Neural progenitor cell (in vitro differentiated cells): Measurements from ENCODE around the gene CCDC89. TPM values are rescaled to one million over a fixed set of nuclear protein-coding genes. Genes with fewer than 3 reads are reported as not detected.

Experiments used
- DNase-seq: peaks from one replicate; pipeline ENCODE4 v3.0.0-alpha.2; 2016; ENCODE audit warnings: low spot score
- H2AFZ ChIP-seq: fragments of 200-600 bp; sonication (generic); replicated peaks from 2 replicates; pipeline ENCODE4 v1.6.1; 2016; ENCODE audit warnings: antibody characterized with exemption
- H3F3A ChIP-seq: fragments of 200-600 bp; sonication (generic); 2 replicates; pipeline ENCODE4 v1.6.1; 2016; ENCODE audit warnings: antibody characterized with exemption, low read depth
- H3K27ac ChIP-seq: fragments of 200-600 bp; sonication (generic); 2 replicates; pipeline ENCODE4 v1.5.1; 2016; ENCODE audit warnings: mild to moderate bottlenecking
- H3K27me3 ChIP-seq: fragments of 200-600 bp; sonication (generic); 2 replicates; pipeline ENCODE4 v1.6.1; 2016; ENCODE audit warnings: mild to moderate bottlenecking, moderate library complexity
- H3K36me3 ChIP-seq: fragments of 200-600 bp; sonication (generic); 2 replicates; pipeline ENCODE4 v1.5.1; 2016
- H3K4me1 ChIP-seq: fragments of 200-600 bp; sonication (generic); 2 replicates; pipeline ENCODE4 v1.6.1; 2016; ENCODE audit warnings: mixed run types
- H3K4me2 ChIP-seq: fragments of 200-600 bp; sonication (generic); 2 replicates; pipeline ENCODE4 v1.6.1; 2016
- H3K4me3 ChIP-seq: fragments of 200-600 bp; sonication (generic); 2 replicates; pipeline ENCODE4 v1.5.1; 2016
- H3K79me2 ChIP-seq: fragments of 200-600 bp; sonication (generic); 2 replicates; pipeline ENCODE4 v1.6.1; 2016; ENCODE audit warnings: low read depth
- H3K9ac ChIP-seq: fragments of 200-600 bp; sonication (generic); 2 replicates; pipeline ENCODE4 v1.6.1; 2016
- H3K9me3 ChIP-seq: fragments of 200-600 bp; sonication (generic); 2 replicates; pipeline ENCODE4 v1.5.1; 2016; ENCODE audit warnings: low read depth
- H4K20me1 ChIP-seq: fragments of 200-600 bp; sonication (generic); 2 replicates; pipeline ENCODE4 v1.6.1; 2016; ENCODE audit warnings: low read depth
- H3K27ac Mint-ChIP-seq: 3 replicates; pipeline ENCODE4 v1.8.0; 2021; ENCODE audit warnings: mixed read lengths
- H3K27me3 Mint-ChIP-seq: 2 replicates; pipeline ENCODE4 v1.8.0; 2022; ENCODE audit warnings: low read depth, mild to moderate bottlenecking, inconsistent platforms, moderate library complexity, mixed read lengths; ENCODE audit not compliant: insufficient read depth
- H3K36me3 Mint-ChIP-seq: 3 replicates; pipeline ENCODE4 v1.8.0; 2021; ENCODE audit warnings: mixed read lengths
- H3K4me1 Mint-ChIP-seq: 3 replicates; pipeline ENCODE4 v1.8.0; 2021; ENCODE audit warnings: mixed read lengths
- H3K4me3 Mint-ChIP-seq: 3 replicates; pipeline ENCODE4 v1.8.0; 2021; ENCODE audit warnings: mild to moderate bottlenecking, moderate library complexity, mixed read lengths
- H3K9me3 Mint-ChIP-seq: 3 replicates; pipeline ENCODE4 v1.8.0; 2020; ENCODE audit warnings: mixed read lengths
- CTCF ChIP-seq: fragments of 200-600 bp; sonication (generic); IDR thresholded peaks from 2 replicates; pipeline ENCODE4 v1.5.1; 2017; ENCODE audit warnings: antibody characterized with exemption, mild to moderate bottlenecking
- EZH2 ChIP-seq: fragments of 200-600 bp; sonication (generic); IDR thresholded peaks from 2 replicates; pipeline ENCODE4 v1.6.1; 2017; ENCODE audit warnings: antibody characterized with exemption, mild to moderate bottlenecking, moderate library complexity
- EZH2phosphoT487 ChIP-seq: fragments of 200-600 bp; sonication (generic); IDR thresholded peaks from 2 replicates; pipeline ENCODE4 v1.6.1; 2017; ENCODE audit warnings: antibody characterized with exemption
- total RNA-seq: library from RNA; depleted of rRNA; stranded (reverse); fragments of >200 nt; gene quantifications from 2 replicates; pipeline ENCODE4 v1.2.3, GENCODE V29; 2015; ENCODE audit warnings: low replicate concordance

Gene CCDC89
- total RNA-seq, 1 donor from 2014 or later, result not detected

- Mint-ChIP-seq H3K4me3 (no peak overlapping the region), H3K36me3 (no peaks in the 10 kb centered on the region), H3K27ac (no peak overlapping the region), H3K9me3 (no peaks in the 10 kb centered on the region), H3K4me1 (no peaks in the 10 kb centered on the region), H3K27me3 (no peaks in the 10 kb centered on the region)
- DNase-seq, result peak; percentile 31
- TF ChIP-seq EZH2, result no peak
- no peak for TF ChIP-seq EZH2phosphoT487
- peak; percentile 63 for TF ChIP-seq CTCF
- Histone ChIP-seq H3K4me2 (no peak overlapping the region), H3K9me3 (no peaks in the 10 kb centered on the region), H3K27me3 (no peaks in the 10 kb centered on the region), H3K79me2 (no peaks in the 10 kb centered on the region), H4K20me1 (no peaks in the 10 kb centered on the region), H3K27ac (no peak overlapping the region), H3K36me3 (no peaks in the 10 kb centered on the region), H2AFZ (no peak overlapping the region), H3K4me1 (no peaks in the 10 kb centered on the region), H3K4me3 (no peak overlapping the region), H3F3A (no peaks in the 10 kb centered on the region), H3K9ac (no peak overlapping the region)
Observed at GRCh38 chr11:85694385-85694980, 8.5 kb upstream of the CCDC89 start.

GRCh38 chr11:85685125-85685819, 723 bp downstream of the CCDC89 start:
- H3K9ac ChIP-seq, result no peak overlapping the region
- H3K27me3 Mint-ChIP-seq, result no peaks in the 10 kb centered on the region
- H3K27ac Mint-ChIP-seq, result no peak overlapping the region

GRCh38 chr11:85682330-85683305, 3.4 kb downstream of the CCDC89 start:
- H3K4me1 ChIP-seq, result peaks cover 21% of the 10 kb centered on the region
- no peak overlapping the region for H3K4me3 ChIP-seq
- DNase-seq, result no peak
- Mint-ChIP-seq H3K27me3 (no peaks in the 10 kb centered on the region), H3K27ac (no peak overlapping the region), H3K36me3 (no peaks in the 10 kb centered on the region), H3K9me3 (no peaks in the 10 kb centered on the region), H3K4me1 (peaks cover 15% of the 10 kb centered on the region), H3K4me3 (no peak overlapping the region)
- no peaks in the 10 kb centered on the region for H4K20me1 ChIP-seq
- no peaks in the 10 kb centered on the region for H3K9me3 ChIP-seq
- H3F3A ChIP-seq, result no peaks in the 10 kb centered on the region
- TF ChIP-seq CTCF, result no peak
- TF ChIP-seq EZH2phosphoT487, result no peak
- no peak for TF ChIP-seq EZH2
- no peaks in the 10 kb centered on the region for H3K36me3 ChIP-seq
- H2AFZ ChIP-seq, result peak overlapping the region; percentile 26
- H3K27me3 ChIP-seq, result no peaks in the 10 kb centered on the region
- no peak overlapping the region for H3K4me2 ChIP-seq
- no peaks in the 10 kb centered on the region for H3K79me2 ChIP-seq
- H3K9ac ChIP-seq, result no peak overlapping the region
- H3K27ac ChIP-seq, result no peak overlapping the region

More at GRCh38 chr11:85685125-85685819, 723 bp downstream of the CCDC89 start:
- H4K20me1 ChIP-seq, result no peaks in the 10 kb centered on the region
- no peak overlapping the region for H3K4me3 ChIP-seq
- TF ChIP-seq CTCF, result no peak
- no peak for TF ChIP-seq EZH2
- no peak for TF ChIP-seq EZH2phosphoT487
- no peaks in the 10 kb centered on the region for H3F3A ChIP-seq
- no peaks in the 10 kb centered on the region for H3K36me3 Mint-ChIP-seq
- no peaks in the 10 kb centered on the region for H3K9me3 ChIP-seq
- peak overlapping the region; percentile 90 for H2AFZ ChIP-seq
- H3K4me3 Mint-ChIP-seq, result no peak overlapping the region
- H3K9me3 Mint-ChIP-seq, result no peaks in the 10 kb centered on the region
- no peaks in the 10 kb centered on the region for H3K27me3 ChIP-seq
- DNase-seq, result no peak
- no peaks in the 10 kb centered on the region for H3K79me2 ChIP-seq
- no peak overlapping the region for H3K4me2 ChIP-seq
- no peaks in the 10 kb centered on the region for H3K36me3 ChIP-seq
- no peak overlapping the region for H3K27ac ChIP-seq
- H3K4me1 Mint-ChIP-seq, result peaks cover 11% of the 10 kb centered on the region
- H3K4me1 ChIP-seq, result peaks cover 11% of the 10 kb centered on the region
